H1 (cell line): Measurements from ENCODE around the gene MAGI1. TPM values are rescaled to one million over a fixed set of nuclear protein-coding genes. Genes with fewer than 3 reads are reported as not detected.

ENCODE experiments used
- CTCF ChIA-PET: fragments of 300-600 bp; sonication (Branson Sonifier 250); formaldehyde crosslinking; loops from one replicate; lab custom pipeline; 2021; ENCODE audit not compliant: partially characterized antibody; lab: Charles Lee
- POLR2A ChIA-PET: fragments of 300-600 bp; sonication (Branson Sonifier 250); formaldehyde crosslinking; loops from one replicate; lab custom pipeline; 2021; ENCODE audit warnings: inconsistent platforms; ENCODE audit not compliant: partially characterized antibody; lab: Charles Lee
- DNase-seq, 2 experiments: peaks; one replicate each; pipeline versions ENCODE4 v3.0.0 to v3.0.0-alpha.2; 2010 to 2022; ENCODE audit warnings: low spot score in 2 of 2, low read depth in 1 of 2, mixed read lengths in 1 of 2
- FAIRE-seq: peaks from 2 replicates; lab custom pipeline; 2011; peaks lifted over from hg19 to GRCh38; lab: Jason Lieb, UNC
- H2AFZ ChIP-seq: 2 replicates; pipeline ENCODE4 v1.8.1; 2012; ENCODE audit warnings: low read length, inconsistent platforms
- H2AK5ac ChIP-seq: 2 replicates; pipeline ENCODE4 v1.6.1; 2013; ENCODE audit warnings: low read depth, low read length
- H2BK120ac ChIP-seq: replicated peaks from 2 replicates; pipeline ENCODE3; 2013; ENCODE audit warnings: low read depth, low read length, inconsistent platforms
- H2BK12ac ChIP-seq: 2 replicates; pipeline ENCODE4 v1.6.1; 2013; ENCODE audit warnings: low read depth, low read length
- H2BK15ac ChIP-seq: 2 replicates; pipeline ENCODE4 v1.6.1; 2013; ENCODE audit warnings: low read length
- H2BK20ac ChIP-seq: 2 replicates; pipeline ENCODE4 v1.6.1; 2013; ENCODE audit warnings: low read length
- H2BK5ac ChIP-seq: 2 replicates; pipeline ENCODE4 v1.6.1; 2013; ENCODE audit warnings: low read depth, low read length
- H3K14ac ChIP-seq: 2 replicates; pipeline ENCODE4 v1.6.1; 2013; ENCODE audit warnings: inconsistent platforms; ENCODE audit not compliant: insufficient read length
- H3K18ac ChIP-seq: 2 replicates; pipeline ENCODE4 v1.6.1; 2013; ENCODE audit warnings: low read length; ENCODE audit errors: extremely low read depth
- H3K23ac ChIP-seq: 2 replicates; pipeline ENCODE4 v1.6.1; 2013; ENCODE audit warnings: inconsistent platforms; ENCODE audit not compliant: insufficient read length
- H3K23me2 ChIP-seq: 2 replicates; pipeline ENCODE4 v1.6.1; 2013; ENCODE audit warnings: low read depth, low read length
- H3K27ac ChIP-seq: 2 replicates; pipeline ENCODE4 v1.6.1; 2011; ENCODE audit warnings: low read depth, low read length, inconsistent platforms
- H3K27me3 ChIP-seq, 4 experiments: replicated peaks in 1 of 4; 1 replicate in 1 of 4; 2 replicates in 3 of 4; pipeline versions ENCODE4 v1.6.1 to v1.8.1; 2011 to 2013; ENCODE audit warnings: low read length in 3 of 4, mild to moderate bottlenecking in 3 of 4, inconsistent platforms in 2 of 4, mixed read lengths in 2 of 4, moderate library complexity in 1 of 4; ENCODE audit not compliant: control insufficient read depth in 3 of 4, insufficient read depth in 3 of 4; ENCODE audit errors: extremely low read depth in 1 of 4
- H3K36me3 ChIP-seq, 4 experiments: 2 replicates each; pipeline versions ENCODE4 v1.6.1 to v1.8.1; 2011 to 2013; ENCODE audit warnings: mild to moderate bottlenecking in 4 of 4, low read length in 3 of 4, moderate library complexity in 2 of 4, control low read depth in 1 of 4, inconsistent platforms in 1 of 4; ENCODE audit not compliant: insufficient read depth in 4 of 4, control insufficient read depth in 2 of 4
- H3K4ac ChIP-seq: replicated peaks from 2 replicates; pipeline ENCODE3; 2013; ENCODE audit warnings: low read length, low read depth, mixed read lengths, inconsistent platforms; ENCODE audit not compliant: insufficient read length
- H3K4me1 ChIP-seq, 4 experiments: replicated peaks in 1 of 4; 1 replicate in 1 of 4; 2 replicates in 3 of 4; pipeline versions ENCODE4 v1.6.1 to v1.8.1; 2011 to 2013; ENCODE audit warnings: low read length in 3 of 4, inconsistent platforms in 2 of 4, mixed read lengths in 1 of 4; ENCODE audit not compliant: insufficient read depth in 4 of 4, control insufficient read depth in 3 of 4
- H3K4me2 ChIP-seq, 2 experiments: 2 replicates each; pipeline versions ENCODE4 v1.6.1 to v1.8.1; 2011 to 2013; ENCODE audit warnings: low read depth in 2 of 2, low read length in 2 of 2, control low read depth in 1 of 2, inconsistent platforms in 1 of 2, mild to moderate bottlenecking in 1 of 2; ENCODE audit not compliant: insufficient read depth in 1 of 2
- H3K4me3 ChIP-seq, 4 experiments: fragments of 200-600, 300-600 bp in 1 of 4; sonication (generic), shearing (Covaris generic), sonication (Bioruptor Twin) in 1 of 4; 2 replicates each; pipeline versions ENCODE4 v1.5.1 to v1.8.1; 2011 to 2016; ENCODE audit warnings: low read length in 4 of 4, low read depth in 3 of 4, control low read depth in 2 of 4, inconsistent platforms in 2 of 4, mild to moderate bottlenecking in 2 of 4, mixed read lengths in 1 of 4, moderate library complexity in 1 of 4; ENCODE audit not compliant: insufficient read depth in 2 of 4; ENCODE audit errors: extremely low read depth in 1 of 4
- H3K56ac ChIP-seq: replicated peaks from 2 replicates; pipeline ENCODE3; 2013; ENCODE audit warnings: low read depth, mild to moderate bottlenecking, mixed read lengths, low read length, inconsistent platforms; ENCODE audit not compliant: insufficient read length
- H3K79me1 ChIP-seq: 2 replicates; pipeline ENCODE4 v1.6.1; 2013; ENCODE audit warnings: low read depth, low read length, control low read depth
- H3K79me2 ChIP-seq, 2 experiments: 2 replicates each; pipeline versions ENCODE4 v1.6.1 to v1.8.1; 2012 to 2013; ENCODE audit warnings: low read length in 2 of 2, mild to moderate bottlenecking in 2 of 2, inconsistent platforms in 1 of 2; ENCODE audit not compliant: insufficient read depth in 2 of 2, control insufficient read depth in 1 of 2
- H3K9ac ChIP-seq, 4 experiments: replicated peaks in 1 of 4; 1 replicate in 1 of 4; 2 replicates in 3 of 4; pipeline versions ENCODE4 v1.6.1 to v1.8.1; 2011 to 2013; ENCODE audit warnings: low read depth in 3 of 4, low read length in 3 of 4, control low read depth in 2 of 4, mild to moderate bottlenecking in 2 of 4, moderate library complexity in 2 of 4, inconsistent platforms in 1 of 4; ENCODE audit errors: extremely low read depth in 1 of 4
- H3K9me3 ChIP-seq, 2 experiments: 2 replicates each; pipeline versions ENCODE4 v1.6.1 to v1.8.1; 2012 to 2013; ENCODE audit warnings: mild to moderate bottlenecking in 2 of 2, moderate library complexity in 2 of 2, control low read depth in 1 of 2, inconsistent platforms in 1 of 2, low read depth in 1 of 2, low read length in 1 of 2, mixed read lengths in 1 of 2; ENCODE audit not compliant: insufficient read depth in 2 of 2
- H4K20me1 ChIP-seq, 2 experiments: replicated peaks in 1 of 2; 2 replicates each; pipeline versions ENCODE3 to v1.8.1; 2011 to 2013; ENCODE audit warnings: inconsistent platforms in 2 of 2, low read length in 2 of 2, mild to moderate bottlenecking in 1 of 2; ENCODE audit not compliant: insufficient read depth in 2 of 2, control insufficient read depth in 1 of 2
- H4K5ac ChIP-seq: 2 replicates; pipeline ENCODE4 v1.6.1; 2013; ENCODE audit warnings: low read length, low read depth, mixed read lengths, inconsistent platforms; ENCODE audit not compliant: insufficient read length
- H4K8ac ChIP-seq: 2 replicates; pipeline ENCODE4 v1.8.0; 2013; ENCODE audit warnings: mild to moderate bottlenecking, moderate library complexity, low read length, inconsistent platforms; ENCODE audit not compliant: insufficient read depth; ENCODE audit errors: extremely low read depth
- H4K91ac ChIP-seq: replicated peaks from 2 replicates; pipeline ENCODE3; 2013; ENCODE audit warnings: low read length, mixed read lengths, inconsistent platforms; ENCODE audit not compliant: insufficient read length
- ASH2L ChIP-seq: fragments of 200-600, 300-600 bp; sonication (generic); IDR thresholded peaks from one replicate; pipeline ENCODE4 v1.7.1; 2017; ENCODE audit warnings: low read length
- CREB1 ChIP-seq: IDR thresholded peaks from 2 replicates; pipeline ENCODE4 v1.6.1; 2012; ENCODE audit warnings: inconsistent platforms
- CTBP2 ChIP-seq: IDR thresholded peaks from 2 replicates; pipeline ENCODE4 v1.7.0; 2011; ENCODE audit warnings: borderline replicate concordance, mild to moderate bottlenecking, moderate library complexity, mixed read lengths, low read length; ENCODE audit not compliant: insufficient read depth, insufficient read length
- KDM5A ChIP-seq: fragments of 200-600 bp; IDR thresholded peaks from 2 replicates; pipeline ENCODE4 v1.7.1; 2012; ENCODE audit warnings: mild to moderate bottlenecking, low read length, inconsistent platforms, mixed read lengths
- POLR2A ChIP-seq, 2 experiments: IDR thresholded peaks; 1 replicate in 1 of 2; 2 replicates in 1 of 2; pipeline ENCODE4 v1.6.1; 2011; ENCODE audit warnings: low read depth in 2 of 2, low read length in 2 of 2, mild to moderate bottlenecking in 2 of 2; ENCODE audit errors: control extremely low read depth in 1 of 2
- SP1 ChIP-seq: IDR thresholded peaks from 2 replicates; pipeline ENCODE4 v1.6.1; 2011; ENCODE audit warnings: low read depth, low read length
- TBP ChIP-seq: IDR thresholded peaks from 2 replicates; pipeline ENCODE4 v1.6.1; 2011; ENCODE audit warnings: low read depth, low read length, improper control_type of control experiment
- YY1 ChIP-seq: IDR thresholded peaks from 2 replicates; pipeline ENCODE4 v1.6.1; 2011; ENCODE audit warnings: low read depth, mild to moderate bottlenecking, low read length
- WGBS, 2 experiments: shearing (Covaris generic) in 1 of 2; methylation state at CpG; one replicate each; pipeline versions ENCODE4 v1.1.6 to v1.1.7; 2013 to 2015; ENCODE audit warnings: low lambda C conversion rate in 2 of 2, mixed read lengths in 2 of 2, inconsistent platforms in 1 of 2, low coverage in 1 of 2, missing lambda C conversion rate in 1 of 2; ENCODE audit not compliant: insufficient replicate concordance in 2 of 2, insufficient coverage in 1 of 2, insufficient read length in 1 of 2; ENCODE audit errors: extremely low coverage in 1 of 2, missing lambda C conversion rate in 1 of 2; 5-methylcytosine and 5-hydroxymethylcytosine counted together
- polyA plus RNA-seq, 7 experiments: library from polyadenylated mRNA; depleted of rRNA in 3 of 7; stranded (reverse) in 5 of 7; unstranded in 2 of 7; fragments of >200 nt in 5 of 7; fragments of 200-250 nt in 2 of 7; gene quantifications; 1 replicate in 5 of 7; 2 replicates in 1 of 7; 4 replicates in 1 of 7; pipeline versions ENCODE4 v1.2.1 to v1.2.3, GENCODE V29; 2011 to 2013; ENCODE audit warnings: missing spikeins in 2 of 7, mixed read lengths in 2 of 7
- total RNA-seq: library from RNA; stranded (reverse); fragmentation: NEBNext Ultra II Directional; extraction: Animal tissue kit (Norgen Biotek cat#: 25700); gene quantifications from 2 replicates; pipeline ENCODE4 v1.2.1, GENCODE V29; 2021

Gene MAGI1
- total and polyA plus RNA-seq, 2 of the 8 experiments (the other 6 are each of a cell fraction or from before 2014, with no cell fraction given) = 19.8 to 78.0 TPM

GRCh38 chr3:65489253-65489652, 549.5 kb downstream of the MAGI1 start:
- H3K27ac ChIP-seq = no peak overlapping the region
- ChIA-PET POLR2A (no interaction called here), CTCF (interaction anchor here (1.5 kb wide), 1 partner anchor 9 kb away, joined by 4 read pairs; no protein-coding TSS in a partner anchor)
- H3K23me2 ChIP-seq = no peaks in the 10 kb centered on the region
- H3K4ac ChIP-seq = no peak overlapping the region
- H3K4me2 ChIP-seq = no peak overlapping the region
- no peak overlapping the region for H2BK120ac ChIP-seq
- H3K14ac ChIP-seq = no peak overlapping the region
- H2AFZ ChIP-seq = no peak overlapping the region
- H4K5ac ChIP-seq = no peak overlapping the region
- peaks cover 2 to 15% (median 11%) of the 10 kb centered on the region in 4 experiments; a peak in 4 of 7 replicates for H3K4me1 ChIP-seq
- no peak overlapping the region for H3K18ac ChIP-seq
- H2BK5ac ChIP-seq = no peak overlapping the region
- H4K20me1 ChIP-seq = peaks cover 2% of the 10 kb centered on the region in 2 experiments
- no peak overlapping the region for H3K4me3 ChIP-seq
- no peak overlapping the region for H3K23ac ChIP-seq
- no peak overlapping the region for H3K9ac ChIP-seq
- 100% methylated on average over 2 of the region's 2 CpGs; no CpG with 5 or more reads in 1 of the 2 experiments for WGBS, 2 experiments
- peaks cover 0 to 39% of the 10 kb centered on the region in 2 experiments; a peak in 3 of 4 replicates for H3K79me2 ChIP-seq
- no peak for DNase-seq
- H4K91ac ChIP-seq = no peak overlapping the region
- no peaks in the 10 kb centered on the region for H3K27me3 ChIP-seq
- no peak overlapping the region for H2BK20ac ChIP-seq
- TF ChIP-seq POLR2A (IDR thresholded peaks at IDR 0.05; ENCODE audit: control extremely low read depth in 1 of 2, low read depth in 2 of 2, low read length in 2 of 2) (no peak), KDM5A (no peak), YY1 (no peak), SP1 (no peak), TBP (no peak), ASH2L (no peak), CTBP2 (no peak), CREB1 (no peak)
- TF ChIP-seq, all 59 proteins: peak for 0
- Histone ChIP-seq H3K79me1 (peaks cover 3% of the 10 kb centered on the region; the same call in 1 of the 2 replicates), H2AK5ac (no peak overlapping the region), H3K36me3 (no peaks in the 10 kb centered on the region), H2BK15ac (no peak overlapping the region), H3K56ac (no peak overlapping the region), H2BK12ac (no peak overlapping the region), H4K8ac (no peak overlapping the region), H3K9me3 (no peaks in the 10 kb centered on the region)
- no peak for FAIRE-seq
